ENCODE data around the gene SLC16A13.

DNA sequence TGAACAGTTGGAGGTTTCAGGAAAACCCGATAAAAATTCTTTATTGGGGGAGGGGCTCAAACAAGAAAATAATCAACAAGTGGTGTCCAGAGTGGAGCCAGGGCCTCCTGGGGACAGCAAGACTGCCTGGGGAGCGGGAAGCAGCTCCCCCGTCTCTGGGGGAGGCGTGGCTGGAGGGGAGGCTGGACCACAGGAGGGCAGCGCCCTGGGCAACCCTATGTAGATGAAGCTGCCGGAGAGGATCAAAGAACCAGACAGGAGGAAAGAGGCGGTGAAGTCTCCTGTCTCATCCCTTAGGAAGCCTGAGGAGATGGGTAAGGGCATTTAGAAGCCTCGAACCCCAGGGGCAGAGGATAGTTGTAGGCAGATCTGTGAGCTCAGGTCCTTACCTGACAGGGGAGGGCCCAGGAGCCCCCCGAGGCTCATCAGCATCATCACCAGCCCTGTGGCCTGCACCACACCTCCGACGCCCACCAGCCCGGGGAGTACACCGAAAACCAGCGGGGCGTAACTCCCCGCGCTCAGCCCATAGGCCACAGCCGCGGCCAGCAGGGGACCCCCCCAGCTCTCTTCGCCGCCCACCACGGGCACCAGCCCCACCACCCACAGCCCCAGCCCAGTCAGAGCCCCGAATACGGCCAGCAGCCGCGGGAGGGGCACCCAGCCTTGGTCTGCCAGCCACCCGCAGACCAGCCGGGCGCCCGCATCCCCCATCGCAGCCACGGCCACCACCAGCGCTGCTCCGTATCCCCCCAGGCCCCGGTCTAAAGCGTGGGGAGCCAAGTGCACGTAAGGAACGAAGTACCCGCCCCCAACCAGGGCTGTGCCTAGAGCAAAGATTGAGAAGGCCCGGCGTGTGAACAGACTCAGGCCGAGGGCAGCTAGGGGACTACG is 6.0 kb downstream of the SLC16A13 start:
- TF ChIP-seq, protein P1, sequence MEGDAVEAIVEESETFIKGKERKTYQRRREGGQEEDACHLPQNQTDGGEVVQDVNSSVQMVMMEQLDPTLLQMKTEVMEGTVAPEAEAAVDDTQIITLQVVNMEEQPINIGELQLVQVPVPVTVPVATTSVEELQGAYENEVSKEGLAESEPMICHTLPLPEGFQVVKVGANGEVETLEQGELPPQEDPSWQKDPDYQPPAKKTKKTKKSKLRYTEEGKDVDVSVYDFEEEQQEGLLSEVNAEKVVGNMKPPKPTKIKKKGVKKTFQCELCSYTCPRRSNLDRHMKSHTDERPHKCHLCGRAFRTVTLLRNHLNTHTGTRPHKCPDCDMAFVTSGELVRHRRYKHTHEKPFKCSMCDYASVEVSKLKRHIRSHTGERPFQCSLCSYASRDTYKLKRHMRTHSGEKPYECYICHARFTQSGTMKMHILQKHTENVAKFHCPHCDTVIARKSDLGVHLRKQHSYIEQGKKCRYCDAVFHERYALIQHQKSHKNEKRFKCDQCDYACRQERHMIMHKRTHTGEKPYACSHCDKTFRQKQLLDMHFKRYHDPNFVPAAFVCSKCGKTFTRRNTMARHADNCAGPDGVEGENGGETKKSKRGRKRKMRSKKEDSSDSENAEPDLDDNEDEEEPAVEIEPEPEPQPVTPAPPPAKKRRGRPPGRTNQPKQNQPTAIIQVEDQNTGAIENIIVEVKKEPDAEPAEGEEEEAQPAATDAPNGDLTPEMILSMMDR (IDR thresholded peaks at IDR 0.05), result no peak
- TF ChIP-seq SIN3A (IDR thresholded peaks at IDR 0.05; ENCODE audit: borderline replicate concordance, insufficient read depth, low read depth, low read length) (no peak), POLR2AphosphoS5 (IDR thresholded peaks at IDR 0.05; ENCODE audit: low read depth, low read length) (no peak)
- TF ChIP-seq, protein P2, sequence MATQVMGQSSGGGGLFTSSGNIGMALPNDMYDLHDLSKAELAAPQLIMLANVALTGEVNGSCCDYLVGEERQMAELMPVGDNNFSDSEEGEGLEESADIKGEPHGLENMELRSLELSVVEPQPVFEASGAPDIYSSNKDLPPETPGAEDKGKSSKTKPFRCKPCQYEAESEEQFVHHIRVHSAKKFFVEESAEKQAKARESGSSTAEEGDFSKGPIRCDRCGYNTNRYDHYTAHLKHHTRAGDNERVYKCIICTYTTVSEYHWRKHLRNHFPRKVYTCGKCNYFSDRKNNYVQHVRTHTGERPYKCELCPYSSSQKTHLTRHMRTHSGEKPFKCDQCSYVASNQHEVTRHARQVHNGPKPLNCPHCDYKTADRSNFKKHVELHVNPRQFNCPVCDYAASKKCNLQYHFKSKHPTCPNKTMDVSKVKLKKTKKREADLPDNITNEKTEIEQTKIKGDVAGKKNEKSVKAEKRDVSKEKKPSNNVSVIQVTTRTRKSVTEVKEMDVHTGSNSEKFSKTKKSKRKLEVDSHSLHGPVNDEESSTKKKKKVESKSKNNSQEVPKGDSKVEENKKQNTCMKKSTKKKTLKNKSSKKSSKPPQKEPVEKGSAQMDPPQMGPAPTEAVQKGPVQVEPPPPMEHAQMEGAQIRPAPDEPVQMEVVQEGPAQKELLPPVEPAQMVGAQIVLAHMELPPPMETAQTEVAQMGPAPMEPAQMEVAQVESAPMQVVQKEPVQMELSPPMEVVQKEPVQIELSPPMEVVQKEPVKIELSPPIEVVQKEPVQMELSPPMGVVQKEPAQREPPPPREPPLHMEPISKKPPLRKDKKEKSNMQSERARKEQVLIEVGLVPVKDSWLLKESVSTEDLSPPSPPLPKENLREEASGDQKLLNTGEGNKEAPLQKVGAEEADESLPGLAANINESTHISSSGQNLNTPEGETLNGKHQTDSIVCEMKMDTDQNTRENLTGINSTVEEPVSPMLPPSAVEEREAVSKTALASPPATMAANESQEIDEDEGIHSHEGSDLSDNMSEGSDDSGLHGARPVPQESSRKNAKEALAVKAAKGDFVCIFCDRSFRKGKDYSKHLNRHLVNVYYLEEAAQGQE (IDR thresholded peaks at IDR 0.05; ENCODE audit: insufficient read depth in 1 of 2, low read depth in 2 of 2, low read length in 1 of 2), result no peak
